ENCODE data around the gene ST3GAL3.

Gene ST3GAL3

DNA sequence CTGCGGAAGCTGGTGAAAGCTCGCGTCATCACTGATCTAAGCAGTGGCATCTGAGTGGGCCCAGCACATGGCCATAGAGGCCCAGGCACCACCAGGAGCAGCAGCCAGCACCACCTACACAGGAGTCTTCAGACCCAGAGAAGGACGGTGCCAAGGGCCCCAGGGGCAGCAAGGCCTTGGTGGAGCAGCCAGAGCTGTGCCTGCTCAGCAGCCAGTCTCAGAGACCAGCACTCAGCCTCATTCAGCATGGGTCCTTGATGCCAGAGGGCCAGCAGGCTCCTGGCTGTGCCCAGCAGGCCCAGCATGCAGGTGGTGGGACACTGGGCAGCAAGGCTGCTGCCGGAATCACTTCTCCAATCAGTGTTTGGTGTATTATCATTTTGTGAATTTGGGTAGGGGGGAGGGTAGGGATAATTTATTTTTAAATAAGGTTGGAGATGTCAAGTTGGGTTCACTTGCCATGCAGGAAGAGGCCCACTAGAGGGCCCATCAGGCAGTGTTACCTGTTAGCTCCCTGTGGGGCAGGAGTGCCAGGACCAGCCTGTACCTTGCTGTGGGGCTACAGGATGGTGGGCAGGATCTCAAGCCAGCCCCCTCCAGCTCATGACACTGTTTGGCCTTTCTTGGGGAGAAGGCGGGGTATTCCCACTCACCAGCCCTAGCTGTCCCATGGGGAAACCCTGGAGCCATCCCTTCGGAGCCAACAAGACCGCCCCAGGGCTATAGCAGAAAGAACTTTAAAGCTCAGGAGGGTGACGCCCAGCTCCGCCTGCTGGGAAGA, 223.0 kb downstream of the ST3GAL3 start:
- peak; percentile 43 for DNase-seq

DNA sequence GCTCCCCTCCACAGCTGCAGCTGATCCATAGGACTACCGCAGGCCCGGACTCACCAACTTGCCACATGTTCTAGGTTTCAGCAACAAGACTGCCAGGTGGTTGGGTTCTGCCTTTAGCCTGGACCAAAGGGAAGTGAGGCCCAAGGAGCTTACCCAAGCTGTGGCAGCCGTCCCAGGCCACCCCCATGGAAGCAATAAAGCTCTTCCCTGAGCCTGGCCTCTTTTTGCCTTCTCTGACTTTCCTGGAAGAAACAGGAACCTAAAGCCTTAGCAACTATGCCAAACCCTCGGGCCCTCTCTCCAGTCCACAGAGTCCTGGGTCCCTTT, 223.6 kb downstream of the ST3GAL3 start:
- no peak for DNase-seq

DNA sequence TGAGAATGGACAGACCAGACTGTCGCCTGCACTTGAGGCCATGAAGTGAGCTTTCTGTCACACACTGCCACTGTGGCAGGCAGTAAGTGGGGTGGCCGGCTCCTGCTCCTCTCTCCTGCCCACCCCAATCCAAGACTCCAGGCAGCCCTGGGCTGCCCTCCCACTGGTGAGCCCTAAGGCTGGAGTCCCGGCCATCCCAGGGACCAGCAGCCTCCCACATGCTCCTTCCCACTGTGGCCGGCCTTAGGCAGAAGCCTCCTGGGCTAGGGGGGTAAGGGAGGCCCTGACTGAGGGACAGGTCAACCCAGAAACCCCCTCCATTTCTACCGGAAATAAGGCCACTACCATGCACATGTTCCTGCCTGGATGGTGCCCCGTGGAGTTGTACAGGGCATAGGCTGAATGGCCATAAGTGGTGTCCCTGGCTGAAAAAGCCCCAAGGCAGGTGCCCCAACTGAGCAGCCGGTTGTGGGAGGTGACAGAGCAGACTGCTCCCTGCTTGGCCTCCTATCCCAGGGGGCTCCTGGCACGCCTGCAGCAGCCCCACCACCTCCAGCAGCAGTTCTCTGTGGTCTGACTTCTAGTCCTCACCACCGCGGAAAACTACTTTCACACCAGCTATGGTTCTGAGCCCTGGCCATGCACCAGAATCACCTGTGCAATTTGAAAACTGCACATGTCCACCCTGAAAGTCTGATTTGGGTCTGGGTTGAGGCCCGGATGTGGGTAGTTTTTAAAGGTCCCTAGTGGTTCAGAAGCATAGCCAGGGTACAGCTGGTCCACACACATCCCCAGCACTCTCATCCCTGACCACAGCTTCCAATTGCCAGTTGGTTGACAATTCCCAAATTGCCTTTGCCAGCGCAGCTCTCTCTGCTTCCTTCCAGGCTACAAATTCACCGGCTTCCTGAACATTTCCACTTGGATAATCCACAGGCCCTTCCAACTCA, 224.7 kb downstream of the ST3GAL3 start:
- no peak for DNase-seq

DNA sequence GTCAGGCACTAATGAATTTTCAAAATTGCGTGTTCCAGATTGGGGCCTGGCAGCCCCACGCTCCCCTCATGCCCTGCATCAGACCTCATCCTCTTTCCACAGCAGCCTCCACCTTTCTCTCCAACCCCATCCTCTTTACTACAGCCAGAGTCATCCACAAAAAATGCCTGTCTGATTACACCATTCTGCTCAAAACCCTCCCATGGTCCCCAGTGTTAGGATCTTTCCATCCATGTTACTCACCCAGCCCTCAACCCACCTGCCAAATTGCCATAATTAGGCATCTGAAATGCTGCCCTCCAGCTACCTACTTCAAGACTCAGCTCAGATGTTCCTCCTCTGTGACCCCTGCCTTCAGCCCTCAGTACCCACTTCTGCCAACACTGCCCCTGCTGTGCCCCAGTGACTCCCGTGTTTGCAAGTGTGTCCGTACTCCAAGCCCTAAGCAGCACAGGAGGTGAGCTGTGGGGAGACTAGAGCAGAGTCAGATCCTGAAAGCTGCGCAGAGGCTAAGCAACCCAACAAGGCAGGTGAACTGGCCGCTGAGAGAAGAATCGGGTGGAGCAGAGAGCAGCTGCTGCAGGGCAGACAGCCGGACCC, 225.6 kb downstream of the ST3GAL3 start:
- no peak for DNase-seq

DNA sequence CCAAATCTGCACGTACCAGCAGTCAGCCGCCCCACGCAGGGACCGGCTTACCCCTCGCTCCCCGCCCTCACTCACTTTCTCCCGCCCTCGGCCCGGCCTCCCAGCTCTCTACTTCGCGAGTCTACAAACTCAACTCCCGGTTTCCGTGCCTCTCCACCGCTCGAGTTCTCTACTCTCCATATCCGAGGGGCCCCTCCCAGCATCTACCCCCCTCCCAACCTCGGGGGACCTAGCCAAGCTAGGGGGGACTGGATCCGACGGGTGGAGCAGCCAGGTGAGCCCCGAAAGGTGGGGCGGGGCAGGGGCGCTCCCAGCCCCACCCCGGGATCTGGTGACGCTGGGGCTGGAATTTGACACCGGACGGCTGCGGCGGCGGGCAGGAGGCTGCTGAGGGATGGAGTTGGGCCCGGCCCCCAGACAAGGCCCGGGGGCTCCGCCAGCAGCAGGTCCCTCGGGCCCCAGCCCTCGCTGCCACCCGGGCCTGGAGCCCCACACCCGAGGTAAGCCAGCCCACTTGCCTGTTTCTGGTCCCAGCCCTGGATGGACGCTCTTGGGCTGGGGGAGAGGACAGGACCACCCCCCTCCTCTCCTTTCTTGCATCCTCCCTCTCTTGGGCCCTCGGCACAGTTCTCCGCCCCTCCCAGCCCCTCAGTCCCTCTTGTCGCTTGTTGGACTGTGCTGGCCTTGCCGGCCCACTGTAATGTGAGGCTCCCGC, 226.2 kb downstream of the ST3GAL3 start, which contains the start of gene ARTN:
TSS of gene ARTN (plus strand) at position 416 of the 715 bp plus-strand sequence. CDS start 1,856 bp downstream, outside the sequence.
- DNase-seq: no peak

DNA sequence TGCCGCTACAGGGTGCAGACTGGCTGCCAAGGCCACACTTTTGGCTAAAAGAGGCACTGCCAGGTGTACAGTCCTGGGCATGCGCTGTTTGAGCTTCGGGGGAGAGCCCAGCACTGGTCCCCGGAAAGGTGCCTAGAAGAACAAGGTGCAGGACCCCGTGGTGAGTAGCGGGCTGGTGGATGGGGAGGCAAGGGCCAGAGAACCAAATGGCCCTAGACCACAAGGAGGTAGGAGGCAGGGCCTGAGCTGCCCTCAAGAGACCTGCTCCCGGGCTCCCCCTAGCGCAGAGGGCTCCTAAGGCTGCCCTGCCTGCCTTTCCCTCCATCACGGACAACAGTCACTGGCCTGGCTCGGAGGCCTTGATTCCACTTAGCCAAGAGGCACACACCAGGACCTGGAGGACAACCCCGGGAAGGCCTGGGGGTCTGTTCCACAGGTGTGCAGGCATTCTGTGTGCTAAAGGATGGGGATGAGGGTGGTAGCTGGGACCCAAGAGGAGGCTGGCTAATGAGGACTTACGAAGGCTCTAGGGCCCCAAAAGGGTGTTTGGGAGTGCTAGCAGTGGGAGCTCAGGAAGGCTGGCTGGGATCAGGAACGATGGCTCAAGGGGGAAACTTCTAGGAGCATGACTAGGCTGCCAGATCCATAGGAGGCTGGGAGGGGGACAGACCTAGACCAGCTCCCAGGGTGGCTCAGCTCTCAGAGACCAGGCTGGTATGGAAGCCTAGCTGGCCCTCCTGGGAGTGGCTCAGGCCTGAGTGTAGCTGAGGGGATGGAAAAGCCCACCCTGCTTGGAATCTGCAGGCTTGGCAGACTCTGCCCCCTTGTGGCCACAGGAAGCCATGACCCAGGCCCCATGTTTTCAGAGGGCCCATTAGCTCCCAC, 227.0 kb downstream of the ST3GAL3 start:
- peak; percentile 71 for DNase-seq

DNA sequence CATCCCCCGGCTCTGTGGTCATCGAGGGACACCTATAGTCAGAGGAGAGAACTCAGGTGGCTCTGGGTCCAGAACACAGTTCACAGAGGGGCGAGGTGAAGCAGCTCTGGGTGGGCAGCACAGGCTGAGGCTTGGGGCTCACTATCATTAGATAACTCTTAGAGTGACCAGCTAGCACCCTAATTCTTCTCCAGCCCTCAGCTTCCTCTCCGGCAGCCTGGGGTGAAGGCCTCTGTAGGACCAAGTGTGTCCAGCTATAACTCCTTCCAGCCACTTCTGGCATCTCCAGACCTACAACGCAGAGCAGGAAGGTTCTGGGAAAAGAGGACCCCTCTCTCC, 227.6 kb downstream of the ST3GAL3 start:
- DNase-seq: no peak

DNA sequence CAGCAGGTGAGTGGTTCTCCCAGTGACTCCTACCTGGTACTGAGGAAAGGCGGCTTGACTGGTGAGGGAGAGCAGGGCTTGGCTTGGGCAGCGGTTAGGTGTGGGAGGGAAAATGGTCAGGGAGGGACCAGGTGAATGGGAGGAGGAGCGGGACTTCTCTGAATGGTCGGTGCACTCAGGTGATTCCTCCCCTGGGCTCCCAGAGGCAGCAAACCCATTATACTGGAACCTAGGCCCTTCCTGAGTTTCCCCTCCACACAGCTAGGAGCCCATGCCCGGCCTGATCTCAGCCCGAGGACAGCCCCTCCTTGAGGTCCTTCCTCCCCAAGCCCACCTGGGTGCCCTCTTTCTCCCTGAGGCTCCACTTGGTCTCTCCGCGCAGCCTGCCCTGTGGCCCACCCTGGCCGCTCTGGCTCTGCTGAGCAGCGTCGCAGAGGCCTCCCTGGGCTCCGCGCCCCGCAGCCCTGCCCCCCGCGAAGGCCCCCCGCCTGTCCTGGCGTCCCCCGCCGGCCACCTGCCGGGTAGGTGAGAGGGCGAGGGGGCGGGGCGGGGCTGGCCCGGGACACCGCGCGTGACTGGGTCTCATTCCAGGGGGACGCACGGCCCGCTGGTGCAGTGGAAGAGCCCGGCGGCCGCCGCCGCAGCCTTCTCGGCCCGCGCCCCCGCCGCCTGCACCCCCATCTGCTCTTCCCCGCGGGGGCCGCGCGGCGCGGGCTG, 228.5 kb downstream of the ST3GAL3 start:
- DNase-seq: no peak

DNA sequence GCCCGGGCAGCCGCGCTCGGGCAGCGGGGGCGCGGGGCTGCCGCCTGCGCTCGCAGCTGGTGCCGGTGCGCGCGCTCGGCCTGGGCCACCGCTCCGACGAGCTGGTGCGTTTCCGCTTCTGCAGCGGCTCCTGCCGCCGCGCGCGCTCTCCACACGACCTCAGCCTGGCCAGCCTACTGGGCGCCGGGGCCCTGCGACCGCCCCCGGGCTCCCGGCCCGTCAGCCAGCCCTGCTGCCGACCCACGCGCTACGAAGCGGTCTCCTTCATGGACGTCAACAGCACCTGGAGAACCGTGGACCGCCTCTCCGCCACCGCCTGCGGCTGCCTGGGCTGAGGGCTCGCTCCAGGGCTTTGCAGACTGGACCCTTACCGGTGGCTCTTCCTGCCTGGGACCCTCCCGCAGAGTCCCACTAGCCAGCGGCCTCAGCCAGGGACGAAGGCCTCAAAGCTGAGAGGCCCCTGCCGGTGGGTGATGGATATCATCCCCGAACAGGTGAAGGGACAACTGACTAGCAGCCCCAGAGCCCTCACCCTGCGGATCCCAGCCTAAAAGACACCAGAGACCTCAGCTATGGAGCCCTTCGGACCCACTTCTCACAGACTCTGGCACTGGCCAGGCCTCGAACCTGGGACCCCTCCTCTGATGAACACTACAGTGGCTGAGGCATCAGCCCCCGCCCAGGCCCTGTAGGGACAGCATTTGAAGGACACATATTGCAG, 229.3 kb downstream of the ST3GAL3 start:
- DNase-seq: peak; percentile 24

DNA sequence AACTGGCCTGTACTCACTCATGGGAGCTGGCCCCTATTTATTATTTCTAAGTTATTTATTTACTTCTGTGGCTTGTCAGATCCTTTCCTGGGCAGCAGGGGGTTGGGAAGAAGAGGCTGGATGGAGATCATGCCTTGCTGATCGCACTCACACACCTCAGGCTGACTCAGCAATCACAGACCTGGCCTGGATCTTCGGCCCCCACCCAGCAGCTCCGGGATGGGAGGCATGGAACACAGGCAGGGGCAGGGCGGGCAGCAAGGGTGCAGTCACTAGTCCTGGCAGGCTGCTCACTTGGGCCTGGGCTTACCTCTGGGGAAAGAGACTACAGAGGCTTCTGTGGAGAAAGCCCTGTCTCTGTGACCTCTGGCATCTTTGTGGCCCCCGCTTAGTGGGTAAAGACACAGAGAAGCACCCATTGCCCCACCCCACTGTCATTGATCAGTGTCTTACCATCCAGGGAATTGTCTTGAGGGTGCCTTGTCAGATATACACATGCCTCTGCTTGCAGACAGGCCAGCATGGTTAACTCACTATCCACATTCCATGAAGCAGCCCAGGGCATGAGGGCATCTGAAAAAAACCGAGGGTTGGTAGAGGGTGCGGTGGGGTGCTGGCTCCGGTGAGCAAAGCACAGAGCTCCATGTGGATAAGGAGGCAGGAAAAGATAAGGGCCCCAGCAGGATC, 230.0 kb downstream of the ST3GAL3 start:
- DNase-seq: no peak

DNA sequence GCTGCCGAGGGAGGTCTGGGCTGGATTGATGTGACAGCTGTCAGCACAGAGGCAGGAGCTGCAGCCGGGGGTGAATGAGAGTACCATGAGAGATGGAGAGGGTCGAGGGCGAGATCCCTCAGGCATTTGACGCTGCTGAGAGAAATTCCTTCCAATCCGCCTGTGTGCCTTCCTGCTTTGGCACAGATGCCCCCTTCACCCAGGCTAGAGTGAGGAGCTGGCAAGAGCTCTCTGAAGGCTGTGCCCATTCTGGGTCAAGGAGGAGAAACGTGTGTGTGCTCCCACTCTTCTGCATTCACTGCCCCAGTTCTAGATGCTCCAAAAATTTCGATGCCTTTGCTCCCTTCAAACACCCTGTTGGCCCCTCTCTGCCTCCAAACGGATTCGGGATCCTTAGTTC, 231.0 kb downstream of the ST3GAL3 start:
- no peak for DNase-seq

DNA sequence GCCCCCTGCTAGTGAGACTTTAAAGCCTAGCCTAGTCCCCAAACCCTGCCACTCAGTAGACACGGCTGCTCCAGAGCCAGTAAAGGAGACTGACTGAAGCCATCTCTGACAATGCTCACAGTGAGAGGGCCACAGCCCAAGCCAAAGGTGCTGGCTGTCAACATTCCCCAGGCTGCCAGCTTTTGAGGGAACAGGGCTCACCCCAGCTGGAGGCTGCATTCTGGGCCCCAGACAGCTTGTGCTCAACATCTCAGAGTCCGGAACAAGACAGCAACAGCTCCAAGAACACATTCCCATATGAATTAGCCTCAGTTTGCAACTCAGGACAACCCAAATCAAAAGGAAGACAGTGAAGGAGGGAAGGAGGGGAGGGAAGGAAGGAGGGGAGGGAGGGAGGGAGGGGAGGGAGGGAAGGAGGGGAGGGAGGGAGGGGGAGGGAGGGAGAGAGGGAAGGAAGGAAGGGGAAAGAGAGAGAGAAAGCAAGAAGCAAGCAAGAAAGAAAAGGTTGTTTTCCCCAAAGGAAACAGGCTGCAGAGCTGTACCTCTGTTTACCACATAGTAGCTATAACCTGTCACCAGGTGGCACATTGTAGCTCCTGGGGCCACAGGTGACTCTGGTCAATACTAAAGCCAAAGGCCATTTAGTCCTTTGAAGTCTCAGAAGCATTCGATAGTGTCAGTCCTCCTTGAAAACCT, 231.7 kb downstream of the ST3GAL3 start:
- no peak for DNase-seq

DNA sequence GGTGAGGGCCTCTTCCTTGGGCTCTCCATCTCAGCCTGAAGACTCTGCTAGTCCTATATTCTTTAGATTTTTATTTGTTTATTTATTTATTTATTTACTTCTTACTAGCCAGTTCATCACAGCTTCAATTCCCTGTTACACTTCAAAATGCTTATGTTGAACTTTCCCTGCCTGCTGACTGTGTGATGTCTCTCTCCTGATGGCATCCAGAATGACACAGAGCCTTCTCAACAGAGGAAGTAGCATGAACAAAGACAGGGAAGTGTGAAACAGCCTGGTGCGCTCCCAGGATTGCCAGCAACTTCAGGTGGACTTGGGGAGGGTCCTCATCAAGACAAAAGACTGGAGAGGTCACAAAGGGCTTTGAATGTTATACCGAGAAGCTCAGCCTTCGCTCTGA, 235.1 kb downstream of the ST3GAL3 start:
- DNase-seq: no peak

DNA sequence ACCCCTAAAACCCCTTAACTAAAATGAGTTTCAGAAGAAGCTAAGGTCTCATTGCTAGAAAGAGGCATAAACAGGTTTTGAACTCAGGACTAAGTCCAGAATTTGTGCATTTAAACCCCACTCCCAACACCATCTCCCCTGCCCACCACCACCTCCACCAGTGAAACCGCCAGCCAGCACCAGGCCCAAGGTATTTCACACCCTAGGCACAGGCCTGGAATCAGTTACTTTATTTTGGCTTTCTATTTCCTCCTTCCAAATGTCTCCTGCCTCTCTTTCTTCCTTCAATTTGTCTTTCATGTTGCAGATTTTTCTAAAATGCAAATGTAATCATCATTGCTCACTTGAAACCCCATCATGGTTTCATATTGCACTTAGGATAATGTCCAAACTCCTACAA, 237.5 kb downstream of the ST3GAL3 start:
- no peak for DNase-seq

DNA sequence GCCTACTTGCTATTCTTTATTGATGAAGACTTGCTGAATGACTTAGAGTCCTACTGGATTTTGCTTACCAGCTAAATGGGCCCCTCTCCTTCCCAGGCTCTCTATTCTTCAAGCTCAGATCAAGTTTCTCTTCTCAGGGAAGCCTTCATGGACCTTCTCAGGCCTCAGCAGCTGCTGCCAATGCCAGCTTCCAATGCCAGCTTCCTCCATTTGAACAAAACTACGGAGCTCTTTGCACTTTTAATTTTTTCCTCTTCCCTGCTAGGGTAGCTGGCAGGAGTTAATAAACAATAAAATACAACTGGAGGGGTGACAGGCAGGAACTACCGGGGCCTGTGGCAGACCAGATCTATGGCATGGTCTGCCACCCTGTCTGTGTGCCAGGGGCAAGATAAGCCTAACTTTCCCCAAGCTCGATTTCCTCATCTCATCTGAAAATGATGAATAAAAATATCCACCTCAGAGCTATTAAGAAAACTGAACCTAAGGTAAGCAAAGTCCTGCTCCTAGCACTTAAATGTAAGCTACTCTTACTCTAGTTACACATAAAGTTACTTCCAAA, 238.4 kb downstream of the ST3GAL3 start:
- peak; percentile 68 for DNase-seq

DNA sequence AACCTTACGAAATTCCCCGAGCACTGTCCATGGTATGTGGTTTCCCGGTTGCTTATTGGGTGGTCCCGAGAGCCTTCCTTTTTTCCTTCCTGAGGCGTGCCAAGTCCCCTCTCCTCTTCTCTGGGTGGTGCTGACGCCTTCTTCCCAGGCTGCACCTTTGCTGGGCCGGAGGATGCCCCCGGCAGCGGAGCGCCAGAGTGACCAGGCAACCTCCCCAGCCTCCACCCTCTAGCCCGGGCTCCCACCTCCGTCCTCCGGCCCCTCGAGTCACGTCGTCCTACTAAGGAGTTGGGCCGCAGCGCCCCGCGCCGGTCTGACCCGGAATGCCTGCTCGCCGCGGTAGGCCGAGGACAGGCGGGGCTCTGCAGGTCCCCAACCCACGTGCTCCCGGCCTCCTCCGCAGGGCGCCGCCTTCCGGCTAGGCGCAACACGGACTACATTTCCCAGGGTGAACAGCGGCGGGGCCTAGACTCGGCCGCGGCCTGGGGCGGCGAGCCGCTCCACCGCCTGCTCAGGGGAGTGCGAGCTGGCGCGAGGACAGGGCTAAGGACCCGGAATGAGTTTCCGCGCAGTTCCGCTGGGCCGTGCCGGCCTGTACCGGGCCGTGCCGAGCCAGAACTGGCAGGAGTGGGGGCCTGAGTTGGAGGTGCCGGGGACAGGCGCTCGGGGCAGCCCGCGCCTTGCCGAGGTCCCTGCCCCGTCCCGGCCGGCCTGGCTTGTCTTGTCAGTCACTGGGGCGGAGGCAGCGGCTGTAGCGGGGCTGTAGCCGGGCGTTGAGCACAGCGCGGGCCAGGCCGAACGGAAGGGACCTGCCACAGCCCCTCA, 239.1 kb downstream of the ST3GAL3 start, which contains the start of gene IPO13:
TSS of gene IPO13 (plus strand) at position 715 of the 825 bp plus-strand sequence. CDS start 651 bp downstream, outside the sequence.
- peak; percentile 96 for DNase-seq

DNA sequence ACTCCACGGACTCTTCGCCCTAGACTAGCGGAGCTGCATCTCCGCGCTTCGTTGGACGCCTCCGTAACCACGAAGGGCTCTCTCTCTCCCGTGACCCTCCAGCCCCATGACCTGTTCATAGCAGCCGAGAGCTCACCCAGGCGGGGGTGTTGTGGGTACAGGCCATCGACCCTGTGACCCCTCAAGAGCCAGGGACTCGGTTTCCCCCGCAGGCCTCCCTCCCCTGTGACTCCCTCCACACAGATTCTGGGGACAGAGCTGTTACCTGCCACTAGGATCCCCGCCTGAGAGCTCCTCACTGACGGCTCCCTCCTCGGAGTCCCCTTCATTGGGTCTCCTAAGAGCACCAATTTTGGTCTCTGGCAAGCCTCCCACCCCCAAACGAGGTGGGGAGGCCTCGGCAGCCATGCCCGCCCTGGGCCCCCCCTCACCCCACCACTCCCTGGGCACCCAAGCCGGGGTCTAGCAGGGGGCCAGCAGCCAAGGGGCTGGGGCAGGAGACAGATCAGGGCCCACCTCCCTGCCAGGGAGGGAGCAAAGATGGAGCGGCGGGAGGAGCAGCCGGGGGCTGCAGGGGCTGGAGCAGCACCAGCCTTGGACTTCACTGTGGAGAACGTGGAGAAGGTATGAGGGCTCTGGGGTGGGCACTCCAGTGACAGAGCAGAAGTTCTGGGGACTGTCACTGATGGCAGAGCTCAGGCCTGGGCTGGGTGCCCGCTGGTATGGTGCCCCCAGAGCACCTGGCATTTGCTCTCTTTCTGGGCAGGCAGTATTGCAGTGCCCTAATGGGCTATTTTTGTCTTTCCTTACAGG, 239.9 kb downstream of the ST3GAL3 start:
- no peak for DNase-seq
